ENCODE results near the gene FAM78B.

FAM78B gene

DNA sequence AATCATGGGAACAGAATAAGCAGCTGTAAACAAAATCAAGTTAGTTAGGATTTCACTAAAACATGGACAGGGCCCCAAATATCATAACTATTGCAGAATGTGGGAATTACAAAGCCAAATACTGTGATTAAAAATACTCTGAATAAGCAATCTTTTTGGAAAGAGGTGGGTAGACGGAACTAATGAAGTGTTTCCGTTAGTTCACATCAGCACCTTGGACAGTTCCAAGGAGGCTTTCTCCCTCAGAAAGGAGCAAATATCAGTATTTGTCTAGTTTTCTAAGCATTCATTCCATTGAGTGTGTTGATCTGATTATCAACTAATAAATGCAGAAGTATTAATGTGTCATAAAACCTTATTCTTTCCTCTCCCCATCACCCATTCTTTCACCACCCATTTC, 97.4 kb downstream of the FAM78B start:
- Histone ChIP-seq H4K20me1 (ENCODE audit: insufficient read depth, low read length) (no peaks in the 10 kb centered on the region), H3K9ac (ENCODE audit: low read length) (no peak overlapping the region), H3F3A (ENCODE audit: insufficient read depth, low read length) (no peaks in the 10 kb centered on the region), H2AFZ (ENCODE audit: low read length) (no peak overlapping the region), H3K4me2 (ENCODE audit: low read length) (no peak overlapping the region), H3K4me3 (ENCODE audit: low read depth, low read length, poor library complexity, severe bottlenecking) (no peak overlapping the region), H3K4me1 (ENCODE audit: insufficient read depth, low read length, severe bottlenecking) (no peaks in the 10 kb centered on the region), H3K79me2 (ENCODE audit: insufficient read depth, low read length) (no peaks in the 10 kb centered on the region), H3K36me3 (ENCODE audit: insufficient read depth, low read length) (no peaks in the 10 kb centered on the region), H3K9me2 (ENCODE audit: low read depth, low read length) (no peaks in the 10 kb centered on the region), H3K9me3 (ENCODE audit: low read length) (no peaks in the 10 kb centered on the region), H3K27me3 (ENCODE audit: insufficient read depth, low read length) (no peaks in the 10 kb centered on the region), H3K27ac (ENCODE audit: low read depth, low read length, poor library complexity, severe bottlenecking) (no peak overlapping the region)
- TF ChIP-seq EZH2 (IDR thresholded peaks at IDR 0.05; ENCODE audit: borderline replicate concordance, low read length): no peak
- TF ChIP-seq, protein P1, sequence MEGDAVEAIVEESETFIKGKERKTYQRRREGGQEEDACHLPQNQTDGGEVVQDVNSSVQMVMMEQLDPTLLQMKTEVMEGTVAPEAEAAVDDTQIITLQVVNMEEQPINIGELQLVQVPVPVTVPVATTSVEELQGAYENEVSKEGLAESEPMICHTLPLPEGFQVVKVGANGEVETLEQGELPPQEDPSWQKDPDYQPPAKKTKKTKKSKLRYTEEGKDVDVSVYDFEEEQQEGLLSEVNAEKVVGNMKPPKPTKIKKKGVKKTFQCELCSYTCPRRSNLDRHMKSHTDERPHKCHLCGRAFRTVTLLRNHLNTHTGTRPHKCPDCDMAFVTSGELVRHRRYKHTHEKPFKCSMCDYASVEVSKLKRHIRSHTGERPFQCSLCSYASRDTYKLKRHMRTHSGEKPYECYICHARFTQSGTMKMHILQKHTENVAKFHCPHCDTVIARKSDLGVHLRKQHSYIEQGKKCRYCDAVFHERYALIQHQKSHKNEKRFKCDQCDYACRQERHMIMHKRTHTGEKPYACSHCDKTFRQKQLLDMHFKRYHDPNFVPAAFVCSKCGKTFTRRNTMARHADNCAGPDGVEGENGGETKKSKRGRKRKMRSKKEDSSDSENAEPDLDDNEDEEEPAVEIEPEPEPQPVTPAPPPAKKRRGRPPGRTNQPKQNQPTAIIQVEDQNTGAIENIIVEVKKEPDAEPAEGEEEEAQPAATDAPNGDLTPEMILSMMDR (IDR thresholded peaks at IDR 0.05; ENCODE audit: low read length): no peak

GRCh38 chr1:166066107-166066506, 100.7 kb downstream of the FAM78B start:
- H3K4me1 ChIP-seq (ENCODE audit: insufficient read depth, low read length, severe bottlenecking): no peaks in the 10 kb centered on the region

DNA sequence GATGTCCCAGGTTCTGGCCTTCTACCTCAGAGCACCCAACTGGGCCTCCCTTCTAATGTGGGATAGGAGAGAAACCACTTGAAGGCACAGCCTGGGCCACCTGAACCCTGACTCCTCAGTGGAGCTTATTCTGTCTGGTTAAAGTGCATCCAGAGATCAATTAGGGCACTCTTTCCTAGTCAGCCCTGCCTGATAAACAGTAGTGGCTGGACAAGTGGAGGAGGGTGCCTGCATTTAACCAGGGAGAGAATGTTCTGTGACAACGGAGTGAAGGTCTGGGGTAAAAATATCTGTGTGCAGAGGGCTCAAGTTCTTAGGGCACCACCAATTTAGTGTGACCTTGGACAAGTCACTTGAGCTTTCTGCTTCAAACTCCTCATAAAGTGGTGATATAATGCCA, 101.8 kb downstream of the FAM78B start:
- Histone ChIP-seq H3K4me2 (ENCODE audit: low read length) (no peak overlapping the region), H3K79me2 (ENCODE audit: insufficient read depth, low read length) (no peaks in the 10 kb centered on the region), H3K27me3 (ENCODE audit: insufficient read depth, low read length) (no peaks in the 10 kb centered on the region), H3K27ac (ENCODE audit: low read depth, low read length, poor library complexity, severe bottlenecking) (no peak overlapping the region), H4K20me1 (ENCODE audit: insufficient read depth, low read length) (no peaks in the 10 kb centered on the region), H3F3A (ENCODE audit: insufficient read depth, low read length) (no peaks in the 10 kb centered on the region), H3K4me3 (ENCODE audit: low read depth, low read length, poor library complexity, severe bottlenecking) (no peak overlapping the region), H3K9me3 (ENCODE audit: low read length) (no peaks in the 10 kb centered on the region), H3K4me1 (ENCODE audit: insufficient read depth, low read length, severe bottlenecking) (no peaks in the 10 kb centered on the region), H3K36me3 (ENCODE audit: insufficient read depth, low read length) (no peaks in the 10 kb centered on the region), H3K9ac (ENCODE audit: low read length) (no peak overlapping the region), H2AFZ (ENCODE audit: low read length) (no peak overlapping the region), H3K9me2 (ENCODE audit: low read depth, low read length) (no peaks in the 10 kb centered on the region)
- TF ChIP-seq, protein P1 (IDR thresholded peaks at IDR 0.05; ENCODE audit: low read length): no peak
- no peak for TF ChIP-seq EZH2 (IDR thresholded peaks at IDR 0.05; ENCODE audit: borderline replicate concordance, low read length)

More at GRCh38 chr1:166066107-166066506, 100.7 kb downstream of the FAM78B start:
- no peaks in the 10 kb centered on the region for H3F3A ChIP-seq (ENCODE audit: insufficient read depth, low read length)
- no peaks in the 10 kb centered on the region for H4K20me1 ChIP-seq (ENCODE audit: insufficient read depth, low read length)
- H3K79me2 ChIP-seq (ENCODE audit: insufficient read depth, low read length): no peaks in the 10 kb centered on the region
- H3K36me3 ChIP-seq (ENCODE audit: insufficient read depth, low read length): no peaks in the 10 kb centered on the region
- TF ChIP-seq, protein P1 (IDR thresholded peaks at IDR 0.05; ENCODE audit: low read length): no peak
- no peak overlapping the region for H3K4me3 ChIP-seq (ENCODE audit: low read depth, low read length, poor library complexity, severe bottlenecking)
- H3K9me2 ChIP-seq (ENCODE audit: low read depth, low read length): no peaks in the 10 kb centered on the region
- H3K9me3 ChIP-seq (ENCODE audit: low read length): no peaks in the 10 kb centered on the region
- H3K4me2 ChIP-seq (ENCODE audit: low read length): no peak overlapping the region
- no peaks in the 10 kb centered on the region for H3K27me3 ChIP-seq (ENCODE audit: insufficient read depth, low read length)
- H3K9ac ChIP-seq (ENCODE audit: low read length): no peak overlapping the region
- no peak overlapping the region for H2AFZ ChIP-seq (ENCODE audit: low read length)
- H3K27ac ChIP-seq (ENCODE audit: low read depth, low read length, poor library complexity, severe bottlenecking): no peak overlapping the region

All from OCI-LY1 (cell line).